ENCODE data around the gene PCBP3.

PCBP3 gene

GRCh38 chr21:45909238-45909988 lies 265.9 kb downstream of the PCBP3 start:
- no peak for DNase-seq (ENCODE audit: low read depth in 2 of 2)

DNA sequence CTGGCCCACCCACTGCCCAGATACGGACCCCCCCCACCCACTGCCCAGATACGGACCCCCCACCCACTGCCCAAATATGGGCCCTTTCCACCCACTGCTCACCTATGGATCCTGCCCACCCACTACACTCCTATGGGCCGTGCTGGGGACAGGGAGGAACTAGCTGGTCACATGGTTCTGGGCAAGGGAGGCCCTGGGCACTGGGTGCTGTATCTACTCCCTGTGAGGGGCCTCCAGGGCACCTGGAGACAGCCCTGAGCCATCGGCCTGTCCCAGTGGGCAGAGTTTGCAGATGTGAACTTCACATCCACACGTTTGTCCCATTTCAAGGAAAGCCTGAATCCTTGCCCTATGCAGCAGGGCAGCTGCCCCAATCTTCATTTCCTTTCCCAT lies 266.6 kb downstream of the PCBP3 start:
- DNase-seq (ENCODE audit: low read depth in 2 of 2): no peak

- no peak for DNase-seq (ENCODE audit: low read depth in 2 of 2)
Observed at GRCh38 chr21:45910548-45911221, 267.2 kb downstream of the PCBP3 start.

DNA sequence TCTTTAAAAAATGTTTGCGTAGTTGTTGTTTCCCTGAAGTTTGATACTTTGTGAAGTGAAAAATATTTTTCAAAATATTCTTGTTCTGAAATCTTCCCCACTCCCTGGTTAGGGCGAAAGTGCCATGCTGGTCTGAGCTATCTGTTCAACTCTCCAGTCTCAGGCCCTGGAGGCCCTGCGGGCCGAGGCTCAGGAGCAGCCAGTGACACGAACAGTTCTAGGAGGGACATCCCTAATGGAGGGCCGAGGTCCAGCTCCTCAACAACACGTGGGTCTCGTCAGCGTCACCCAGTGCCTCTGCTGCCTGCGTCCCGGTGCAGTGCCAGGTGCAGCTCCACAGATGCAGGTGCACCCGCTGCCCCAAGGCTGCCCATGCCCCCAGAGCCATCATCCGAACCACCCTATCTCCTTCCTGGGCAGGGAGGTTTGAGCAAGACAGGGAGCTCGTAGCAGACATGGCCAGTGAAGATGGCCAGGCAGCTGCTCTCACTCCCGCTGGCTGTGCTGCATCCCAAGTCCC lies 268.3 kb downstream of the PCBP3 start:
- DNase-seq (ENCODE audit: low read depth in 2 of 2): no peak

- no peak for DNase-seq (ENCODE audit: low read depth in 2 of 2)
Observed at GRCh38 chr21:45912611-45913417, 269.3 kb downstream of the PCBP3 start.

- no peak for DNase-seq (ENCODE audit: low read depth in 2 of 2)
Observed at GRCh38 chr21:45913418-45913765, 269.9 kb downstream of the PCBP3 start.

DNA sequence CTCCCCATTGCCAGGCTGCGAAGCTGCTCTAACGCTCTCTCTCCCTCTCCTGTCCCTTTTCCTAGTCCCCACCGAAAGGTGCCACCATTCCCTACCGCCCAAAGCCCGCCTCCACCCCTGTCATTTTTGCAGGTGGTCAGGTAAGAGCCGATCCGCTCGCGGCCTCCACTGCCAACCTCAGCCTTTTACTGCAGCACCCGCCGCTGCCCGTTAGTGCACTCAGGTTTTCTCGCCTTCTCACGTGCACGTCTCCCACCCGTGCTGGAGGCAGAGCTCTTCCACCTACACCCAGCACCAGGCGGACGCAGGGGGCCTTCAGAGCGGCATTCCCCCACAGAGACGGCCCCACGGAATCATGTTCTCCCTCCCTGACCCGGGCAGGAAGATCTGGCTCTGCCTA lies 270.4 kb downstream of the PCBP3 start:
- DNase-seq (ENCODE audit: low read depth in 2 of 2): no peak

GRCh38 chr21:45914321-45914845 lies 270.9 kb downstream of the PCBP3 start:
- DNase-seq (ENCODE audit: low read depth in 2 of 2): no peak

DNA sequence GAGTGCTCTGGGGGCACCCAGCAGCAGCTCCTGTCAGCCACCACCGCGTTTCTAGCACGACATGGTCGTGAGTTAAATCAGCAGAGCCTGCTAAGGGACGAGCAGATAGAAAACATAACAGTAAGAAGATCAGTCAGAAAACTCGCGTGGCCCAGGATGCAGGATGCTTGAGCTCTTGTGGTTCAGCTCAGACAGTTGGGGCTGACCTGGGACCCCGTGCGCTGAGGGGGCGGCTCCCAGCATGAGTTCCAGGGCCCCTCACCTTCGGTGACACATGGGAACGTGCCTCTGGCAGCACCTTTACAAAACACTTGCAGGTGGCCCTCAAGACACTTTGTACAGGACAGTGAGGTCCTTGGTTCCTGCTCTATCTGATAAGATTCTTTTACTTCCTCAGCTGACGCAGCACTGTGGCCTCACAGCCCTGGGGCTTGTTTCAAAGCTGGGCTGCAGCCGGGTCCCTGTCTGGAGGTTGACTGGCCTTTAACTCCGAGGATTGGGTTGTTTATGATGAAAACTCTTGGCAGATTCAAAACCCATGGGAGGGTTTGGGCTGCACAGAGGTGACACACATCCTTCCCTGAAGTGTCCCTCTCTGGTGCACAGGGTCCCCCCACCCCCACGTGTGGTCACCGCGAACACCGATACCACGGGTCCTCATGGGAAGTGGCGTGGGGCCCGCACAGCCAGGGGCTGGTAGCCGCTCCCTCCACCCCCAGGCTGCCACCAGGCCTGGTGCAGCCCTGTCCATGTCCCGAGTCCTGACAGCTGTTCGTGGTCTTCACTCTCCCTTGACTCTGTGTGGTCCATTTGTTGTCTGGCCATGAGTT lies 272.7 kb downstream of the PCBP3 start:
- DNase-seq (ENCODE audit: low read depth in 2 of 2): no peak

DNA sequence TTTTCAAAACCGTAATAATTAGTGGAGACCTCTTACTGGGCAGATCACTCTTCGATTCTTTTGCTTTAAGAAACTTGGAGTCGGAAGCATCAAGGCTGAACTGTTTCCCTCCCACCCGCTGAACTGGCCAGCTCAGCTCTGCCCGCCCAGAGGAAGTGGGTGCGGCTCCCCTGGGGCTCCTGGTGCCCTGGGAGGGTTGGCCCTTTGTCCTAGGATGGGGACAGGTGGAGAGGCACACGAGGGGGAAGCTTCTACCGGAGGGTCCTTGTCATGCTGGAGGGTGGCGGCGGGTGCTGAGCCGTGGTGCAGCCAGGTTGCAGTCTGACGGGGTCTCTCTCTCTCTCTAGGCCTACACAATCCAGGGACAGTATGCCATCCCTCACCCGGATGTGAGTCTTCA lies 273.7 kb downstream of the PCBP3 start:
- DNase-seq (ENCODE audit: low read depth in 2 of 2): no peak

DNA sequence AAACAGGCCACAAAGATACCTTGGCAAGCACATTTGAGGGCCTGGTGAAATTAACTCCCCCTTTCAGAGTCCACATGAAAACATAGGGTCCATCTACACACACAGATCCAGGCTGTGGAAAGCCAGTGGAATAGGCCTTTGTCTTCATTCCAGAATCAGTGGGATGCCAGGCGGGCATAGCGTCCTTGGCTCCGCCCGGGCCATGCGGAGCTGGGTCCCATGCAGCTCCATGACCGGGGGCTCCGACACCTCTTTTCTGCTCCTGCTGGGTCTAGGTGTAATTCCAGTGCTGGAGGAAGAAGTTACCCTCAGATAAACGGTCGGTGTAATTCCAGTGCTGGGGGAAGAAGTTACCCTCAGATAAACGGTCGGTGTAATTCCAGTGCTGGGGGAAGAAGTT lies 274.5 kb downstream of the PCBP3 start:
- DNase-seq (ENCODE audit: low read depth in 2 of 2): no peak

DNA sequence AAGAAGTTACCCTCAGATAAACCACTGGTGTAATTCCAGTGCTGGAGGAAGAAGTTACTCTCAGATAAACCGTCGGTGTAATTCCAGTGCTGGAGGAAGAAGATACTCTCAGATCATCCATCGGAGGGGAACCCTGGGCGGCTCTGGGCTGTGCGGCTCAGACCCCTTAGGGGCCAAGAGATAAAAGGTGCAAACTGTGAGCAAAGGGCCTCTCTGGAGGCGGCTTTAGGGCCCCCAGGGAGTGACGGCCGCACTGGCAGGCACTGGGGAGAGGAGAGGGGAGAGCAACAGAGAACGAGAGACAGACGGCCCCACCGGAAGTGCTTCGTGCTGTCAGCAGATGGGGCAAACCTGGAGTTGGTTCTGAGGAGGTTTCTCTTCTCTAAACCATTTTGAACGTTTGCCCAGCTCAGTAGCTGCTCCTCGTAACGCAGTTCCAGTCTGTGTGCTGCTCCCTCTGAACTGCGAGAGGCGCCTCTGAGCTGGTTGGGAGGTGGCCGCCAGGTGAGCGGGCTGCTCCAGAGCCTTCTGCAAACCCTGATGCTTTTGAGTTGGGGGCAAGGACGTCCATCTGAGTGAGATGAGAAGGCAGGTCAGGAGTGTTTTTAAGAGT lies 275.4 kb downstream of the PCBP3 start:
- no peak for DNase-seq (ENCODE audit: low read depth in 2 of 2)

DNA sequence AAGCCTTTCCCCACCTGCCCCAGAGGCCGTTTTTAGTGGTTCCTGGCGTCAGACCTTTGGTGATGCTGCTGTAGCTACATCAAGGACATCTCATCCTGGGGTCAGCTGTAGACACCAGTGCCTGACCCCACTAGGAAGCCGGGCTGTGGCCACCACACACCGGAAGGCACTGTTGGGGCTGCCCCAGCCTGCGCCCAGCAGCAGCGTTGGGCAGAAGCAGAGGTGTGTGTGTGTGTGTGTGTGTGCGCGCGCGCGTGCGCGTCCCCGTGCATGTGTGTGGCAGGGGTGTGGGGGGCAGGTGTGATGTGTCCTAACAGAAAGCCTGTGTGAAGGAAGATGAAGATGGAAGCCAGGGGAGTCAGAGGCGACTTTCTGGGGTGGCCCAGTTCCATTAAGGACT lies 276.1 kb downstream of the PCBP3 start:
- DNase-seq (ENCODE audit: low read depth in 2 of 2): no peak

- DNase-seq (ENCODE audit: low read depth in 2 of 2): no peak
Observed at GRCh38 chr21:45920824-45921600, 277.5 kb downstream of the PCBP3 start.

DNA sequence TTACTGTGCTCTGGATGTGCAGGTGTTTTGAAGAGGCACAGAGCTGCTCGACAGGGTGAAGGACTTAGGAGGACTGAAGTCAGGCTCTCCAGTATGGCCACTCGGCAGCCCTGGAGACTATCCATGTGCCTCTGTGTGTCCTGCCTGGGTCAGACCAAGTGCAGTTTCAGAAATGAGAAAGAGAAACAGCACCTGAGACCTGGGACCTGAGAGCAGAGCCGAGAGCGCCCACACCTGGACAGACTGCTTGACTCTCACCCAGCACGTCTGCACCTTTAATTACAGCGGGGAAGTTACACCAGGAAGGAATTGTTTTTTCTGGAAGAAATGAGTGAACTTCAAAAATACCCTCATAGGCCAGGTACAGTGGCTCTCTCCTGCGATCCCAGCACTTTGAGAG lies 278.4 kb downstream of the PCBP3 start:
- DNase-seq (ENCODE audit: low read depth in 2 of 2): no peak

DNA sequence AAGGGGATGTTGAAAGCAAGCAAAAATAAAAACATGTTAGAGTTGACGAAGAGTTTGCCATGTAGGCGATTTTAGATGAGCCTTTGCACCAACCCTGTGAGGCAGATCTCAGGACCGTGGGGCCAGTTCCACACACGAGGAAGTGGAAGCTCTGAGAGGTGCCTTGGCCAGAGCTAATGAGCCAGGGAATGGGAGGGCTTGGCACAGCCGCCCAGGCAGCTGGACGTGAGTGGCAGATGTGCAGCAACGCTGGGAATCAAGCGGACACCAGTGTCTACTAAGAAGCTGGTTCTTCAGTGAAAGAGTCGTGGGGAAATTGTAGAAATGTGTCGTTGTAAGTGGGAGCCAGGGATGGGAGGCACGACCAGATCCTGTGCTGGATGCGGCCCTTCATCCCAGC lies 279.1 kb downstream of the PCBP3 start:
- DNase-seq (ENCODE audit: low read depth in 2 of 2): no peak

DNA sequence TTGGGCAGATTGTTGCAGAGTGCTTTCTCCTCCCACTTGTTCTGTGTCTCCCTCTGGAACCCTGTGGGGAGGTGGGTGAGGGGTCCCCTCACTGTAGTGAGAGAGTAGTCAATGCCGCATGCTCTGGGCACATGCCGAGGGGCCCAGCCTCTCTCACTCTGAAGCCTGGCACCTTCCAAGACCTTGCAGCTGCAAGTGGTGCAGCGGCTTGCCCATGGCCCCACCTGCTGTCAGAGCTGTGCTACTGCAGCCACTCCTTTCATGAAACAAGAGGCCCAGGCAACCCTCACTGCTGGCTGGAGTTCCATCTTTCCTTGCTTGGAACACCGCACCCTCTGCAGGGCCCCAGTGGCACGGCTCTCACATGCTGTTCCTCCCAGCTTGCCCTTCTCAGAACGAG lies 279.6 kb downstream of the PCBP3 start:
- peak; percentile 38 to 55 for DNase-seq (ENCODE audit: low read depth in 2 of 2)

- no peak for DNase-seq (ENCODE audit: low read depth in 2 of 2)
Observed at GRCh38 chr21:45926281-45926680, 282.8 kb downstream of the PCBP3 start.

DNA sequence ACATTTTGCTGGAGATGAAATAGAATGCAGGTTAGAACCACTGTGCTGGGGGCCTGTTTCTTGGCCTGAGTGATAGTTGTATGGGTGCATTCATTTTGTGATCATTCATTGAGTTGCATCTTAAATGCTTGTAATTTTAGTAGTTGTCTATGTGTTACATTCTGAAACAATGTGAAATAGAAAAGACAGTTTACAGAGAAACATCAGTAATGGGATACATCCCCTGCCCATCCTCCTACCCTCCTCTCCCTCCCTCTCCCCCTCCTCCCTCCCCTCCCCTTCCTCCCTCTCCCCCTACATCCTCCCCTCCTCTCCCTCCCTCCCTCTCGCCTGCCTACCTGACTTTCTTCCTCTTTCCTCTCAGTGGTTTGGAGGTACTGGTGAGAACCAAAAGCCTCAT lies 283.5 kb downstream of the PCBP3 start:
- DNase-seq (ENCODE audit: low read depth in 2 of 2): no peak
